Upper lobe of right lung (tissue), 1 donor: ENCODE results near the gene MARCO. TPM values are rescaled to one million over a fixed set of nuclear protein-coding genes. Genes with fewer than 3 reads are reported as not detected.
A peak's percentile ranks its signal among the peaks of the same experiment; 100 is the strongest.

Experiments
- ATAC-seq: fragments of 200-7000 bp; cut with Tn5 transposase; one replicate; pipeline ENCODE4 v1.9.1; 2020; ENCODE audit warnings: mild to moderate bottlenecking, moderate library complexity
- DNase-seq: peaks from one replicate; pipeline ENCODE4 v3.0.0-alpha.2; 2020
- H3K27ac ChIP-seq: fragments of 200-600 bp; one replicate; pipeline ENCODE4 v1.8.0; 2022
- H3K27me3 ChIP-seq: fragments of 200-600 bp; one replicate; pipeline ENCODE4 v1.8.0; 2022; ENCODE audit warnings: mild to moderate bottlenecking
- H3K36me3 ChIP-seq: fragments of 200-600 bp; one replicate; pipeline ENCODE4 v1.8.0; 2022
- H3K4me1 ChIP-seq: fragments of 200-600 bp; one replicate; pipeline ENCODE4 v1.8.0; 2022
- H3K4me3 ChIP-seq: fragments of 200-600 bp; one replicate; pipeline ENCODE4 v1.8.0; 2022; ENCODE audit warnings: mild to moderate bottlenecking
- H3K9me3 ChIP-seq: fragments of 200-600 bp; one replicate; pipeline ENCODE4 v1.8.0; 2022
- CTCF ChIP-seq: fragments of 200-600 bp; IDR thresholded peaks from one replicate; pipeline ENCODE4 v1.8.0; 2022; ENCODE audit warnings: antibody characterized with exemption
- intact Hi-C: fragments of 100-400 bp; cut with DNase I; formaldehyde crosslinking; loops from one replicate; pipeline ENCODE4 v1.11.0; 2022
- total RNA-seq: library from RNA; stranded (reverse); fragmentation: NEBNext Ultra II Directional; extraction: Animal tissue kit (Norgen Biotek cat#: 25700); gene quantifications from one replicate; pipeline ENCODE4 v1.2.1, GENCODE V29; 2021
- donor health status: DM: no; HTN: yes; CAD: no; lungs with severe emphysema.

The MARCO gene
- total RNA-seq, 1 donor from 2014 or later, result 165 TPM

DNA sequence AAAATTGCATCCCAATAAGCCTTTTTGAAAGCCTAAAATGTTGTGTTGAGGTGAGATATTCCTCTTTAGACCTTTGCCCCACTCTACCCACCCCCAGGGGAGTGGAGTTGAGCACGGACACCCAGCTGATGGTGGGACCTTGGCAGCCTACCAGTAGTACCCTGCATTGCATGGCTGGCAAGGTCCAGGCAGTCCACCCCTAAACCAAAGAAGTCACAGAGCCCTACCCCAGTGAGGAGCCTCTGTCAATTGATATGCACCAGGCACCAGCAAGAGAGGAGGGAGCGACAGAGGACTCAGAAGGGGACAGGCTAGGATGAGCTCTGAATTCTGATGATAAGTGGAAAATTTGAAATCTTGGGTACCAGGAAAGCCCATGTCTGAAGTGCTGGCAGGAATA lies 38.6 kb downstream of the MARCO start:
- H3K36me3 ChIP-seq, result no peaks in the 10 kb centered on the region
- no peak overlapping the region for H3K4me3 ChIP-seq
- TF ChIP-seq CTCF, result no peak
- H3K27me3 ChIP-seq, result no peaks in the 10 kb centered on the region
- no peak overlapping the region for H3K27ac ChIP-seq
- DNase-seq (no peak), ATAC-seq (no peak)
- H3K4me1 ChIP-seq, result no peaks in the 10 kb centered on the region
- intact Hi-C loops, result no loop called here
- H3K9me3 ChIP-seq, result no peaks in the 10 kb centered on the region

GRCh38 chr2:118981632-118982031 lies 39.6 kb downstream of the MARCO start:
- no peaks in the 10 kb centered on the region for H3K4me1 ChIP-seq
- H3K27ac ChIP-seq, result no peak overlapping the region
- no peak for TF ChIP-seq CTCF
- no peaks in the 10 kb centered on the region for H3K27me3 ChIP-seq
- ATAC-seq, result peak; percentile 31
- intact Hi-C loops, result no loop called here
- no peak overlapping the region for H3K4me3 ChIP-seq
- H3K9me3 ChIP-seq, result no peaks in the 10 kb centered on the region
- no peak for DNase-seq
- H3K36me3 ChIP-seq, result no peaks in the 10 kb centered on the region

DNA sequence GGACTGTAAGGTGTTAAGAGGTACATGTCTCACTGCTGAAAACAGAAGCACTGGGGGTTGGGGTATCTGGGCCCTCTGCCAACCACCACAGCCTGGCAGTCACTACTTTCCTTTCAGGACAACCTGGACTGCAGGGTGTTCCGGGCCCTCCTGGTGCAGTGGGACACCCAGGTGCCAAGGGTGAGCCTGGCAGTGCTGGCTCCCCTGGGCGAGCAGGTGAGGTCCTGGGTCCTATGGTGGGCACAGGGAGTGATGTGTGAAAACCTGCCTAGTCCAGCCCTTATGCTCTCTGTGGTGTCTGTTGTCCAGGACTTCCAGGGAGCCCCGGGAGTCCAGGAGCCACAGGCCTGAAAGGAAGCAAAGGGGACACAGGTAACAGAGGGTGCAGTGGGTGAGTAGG lies 40.0 kb downstream of the MARCO start:
- Histone ChIP-seq H3K27ac (no peak overlapping the region), H3K9me3 (no peaks in the 10 kb centered on the region), H3K4me1 (peaks cover 2% of the 10 kb centered on the region), H3K27me3 (no peaks in the 10 kb centered on the region), H3K36me3 (no peaks in the 10 kb centered on the region), H3K4me3 (no peak overlapping the region)
- intact Hi-C loops, result no loop called here
- TF ChIP-seq CTCF, result no peak
- DNase-seq (no peak), ATAC-seq (no peak)

- no peaks in the 10 kb centered on the region for H3K9me3 ChIP-seq
- peaks cover 3% of the 10 kb centered on the region for H3K4me1 ChIP-seq
- H3K4me3 ChIP-seq, result no peak overlapping the region
- no peak for DNase-seq
- intact Hi-C loops, result no loop called here
- TF ChIP-seq CTCF, result no peak
- H3K27me3 ChIP-seq, result no peaks in the 10 kb centered on the region
- ATAC-seq, result no peak
- no peaks in the 10 kb centered on the region for H3K36me3 ChIP-seq
- H3K27ac ChIP-seq, result no peak overlapping the region
These were observed 41.1 kb downstream of the MARCO start for GRCh38 chr2:118983133-118983532.

GRCh38 chr2:118983915-118984314 lies 41.9 kb downstream of the MARCO start:
- DNase-seq (no peak), ATAC-seq (no peak)
- H3K4me3 ChIP-seq, result no peak overlapping the region
- no peaks in the 10 kb centered on the region for H3K9me3 ChIP-seq
- intact Hi-C loops, result no loop called here
- peaks cover 3% of the 10 kb centered on the region for H3K4me1 ChIP-seq
- no peaks in the 10 kb centered on the region for H3K27me3 ChIP-seq
- no peak overlapping the region for H3K27ac ChIP-seq
- no peak for TF ChIP-seq CTCF
- no peaks in the 10 kb centered on the region for H3K36me3 ChIP-seq

- Histone ChIP-seq H3K4me1 (peaks cover 3% of the 10 kb centered on the region), H3K36me3 (no peaks in the 10 kb centered on the region), H3K27me3 (no peaks in the 10 kb centered on the region), H3K27ac (no peak overlapping the region), H3K4me3 (no peak overlapping the region), H3K9me3 (no peaks in the 10 kb centered on the region)
- intact Hi-C loops, result no loop called here
- peak; percentile 67 for ATAC-seq
- TF ChIP-seq CTCF, result no peak
- no peak for DNase-seq
These were observed 44.7 kb downstream of the MARCO start for GRCh38 chr2:118986738-118987137.
